A549 (cell line): ENCODE results near the gene GSKIP.

Experiments
- CTCF ChIP-seq: fragments of >200 bp; sonication (Bioruptor Twin); formaldehyde crosslinking; IDR thresholded peaks from 3 replicates; pipeline ENCODE4 v1.5.1; 2016
- ELK1 ChIP-seq: fragments of 150-350 bp; IDR thresholded peaks from 2 replicates; pipeline ENCODE4 v1.6.1; 2014; ENCODE audit warnings: low read depth, mild to moderate bottlenecking, low read length
- HDAC2 ChIP-seq: fragments of 200-600 bp; sonication (generic); IDR thresholded peaks from 2 replicates; pipeline ENCODE4 v1.6.1; 2016
- HOXA7 ChIP-seq: fragments of 250-450 bp; sonication (Bioruptor Pico); IDR thresholded peaks from 2 replicates; pipeline ENCODE4 v1.5.0; 2020; ENCODE audit warnings: mild to moderate bottlenecking, moderate library complexity
- NFE2L2 ChIP-seq: fragments of 150-350 bp; conservative IDR thresholded peaks from 2 replicates; pipeline ENCODE4 v1.6.1; 2014; ENCODE audit warnings: low read length
- SMC3 ChIP-seq: fragments of >200 bp; sonication (Bioruptor Twin); formaldehyde crosslinking; IDR thresholded peaks from 3 replicates; pipeline ENCODE4 v1.6.1; 2018; ENCODE audit warnings: inconsistent platforms
- TF ChIP-seq, protein P1 (sequence below): fragments of 250-450 bp; sonication (Bioruptor Pico); IDR thresholded peaks from 2 replicates; pipeline ENCODE4 v1.5.0; 2021; ENCODE audit warnings: mild to moderate bottlenecking, moderate library complexity, borderline replicate concordance

- TF ChIP-seq SMC3 (no peak), HDAC2 (no peak), CTCF (no peak), NFE2L2 (no peak), HOXA7 (no peak), ELK1 (no peak)
- TF ChIP-seq, protein P1, sequence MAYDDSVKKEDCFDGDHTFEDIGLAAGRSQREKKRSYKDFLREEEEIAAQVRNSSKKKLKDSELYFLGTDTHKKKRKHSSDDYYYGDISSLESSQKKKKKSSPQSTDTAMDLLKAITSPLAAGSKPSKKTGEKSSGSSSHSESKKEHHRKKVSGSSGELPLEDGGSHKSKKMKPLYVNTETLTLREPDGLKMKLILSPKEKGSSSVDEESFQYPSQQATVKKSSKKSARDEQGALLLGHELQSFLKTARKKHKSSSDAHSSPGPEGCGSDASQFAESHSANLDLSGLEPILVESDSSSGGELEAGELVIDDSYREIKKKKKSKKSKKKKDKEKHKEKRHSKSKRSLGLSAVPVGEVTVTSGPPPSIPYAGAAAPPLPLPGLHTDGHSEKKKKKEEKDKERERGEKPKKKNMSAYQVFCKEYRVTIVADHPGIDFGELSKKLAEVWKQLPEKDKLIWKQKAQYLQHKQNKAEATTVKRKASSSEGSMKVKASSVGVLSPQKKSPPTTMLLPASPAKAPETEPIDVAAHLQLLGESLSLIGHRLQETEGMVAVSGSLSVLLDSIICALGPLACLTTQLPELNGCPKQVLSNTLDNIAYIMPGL, result no peak
These were observed 24.8 kb upstream of the GSKIP start for GRCh38 chr14:96338551-96338950.
